Stimulated activated naive B cell treated with anti-CD40 and anti-IgM and Interleukin-4, amounts not matched to agents 10 μg/mL and 1 μg/mL and 100 μg/mL, for 72 hours (primary cell): ENCODE data around the gene MKLN1.
A peak's percentile ranks its signal among the peaks of the same experiment; 100 is the strongest.
"Not testable (repeated sequence)": the region's sequence is repeated elsewhere in the genome, so short reads cannot be mapped to it uniquely, and the experiment has no call there.

Experiments used
- ATAC-seq, 2 donors: fragments of 150-1000 bp; cut with Tn5 transposase; replicated peaks; 2 replicates each; pipeline ENCODE4 v1.10.0; 2021; ENCODE audit warnings: moderate library complexity in 1 of 2
- DNase-seq: peaks from one replicate; pipeline ENCODE4 v3.0.0; 2021
- H3K27ac Mint-ChIP-seq: one replicate; pipeline ENCODE4 v1.8.0; 2022; ENCODE audit warnings: mild to moderate bottlenecking, mixed read lengths
- H3K27me3 Mint-ChIP-seq, 2 donors: one replicate each; pipeline ENCODE4 v1.8.0; 2022; ENCODE audit warnings: mixed read lengths in 2 of 2
- H3K36me3 Mint-ChIP-seq, 2 donors: one replicate each; pipeline ENCODE4 v1.8.0; 2022; ENCODE audit warnings: mixed read lengths in 2 of 2, mild to moderate bottlenecking in 1 of 2
- H3K4me1 Mint-ChIP-seq, 2 donors: one replicate each; pipeline ENCODE4 v1.8.0; 2022; ENCODE audit warnings: mixed read lengths in 2 of 2, mild to moderate bottlenecking in 1 of 2
- H3K4me3 Mint-ChIP-seq, 2 donors: one replicate each; pipeline ENCODE4 v1.8.0; 2022; ENCODE audit warnings: mild to moderate bottlenecking in 2 of 2, mixed read lengths in 2 of 2, moderate library complexity in 1 of 2
- H3K9me3 Mint-ChIP-seq, 2 donors: one replicate each; pipeline ENCODE4 v1.8.0; 2022; ENCODE audit warnings: mixed read lengths in 2 of 2, mild to moderate bottlenecking in 1 of 2

The MKLN1 gene

DNA sequence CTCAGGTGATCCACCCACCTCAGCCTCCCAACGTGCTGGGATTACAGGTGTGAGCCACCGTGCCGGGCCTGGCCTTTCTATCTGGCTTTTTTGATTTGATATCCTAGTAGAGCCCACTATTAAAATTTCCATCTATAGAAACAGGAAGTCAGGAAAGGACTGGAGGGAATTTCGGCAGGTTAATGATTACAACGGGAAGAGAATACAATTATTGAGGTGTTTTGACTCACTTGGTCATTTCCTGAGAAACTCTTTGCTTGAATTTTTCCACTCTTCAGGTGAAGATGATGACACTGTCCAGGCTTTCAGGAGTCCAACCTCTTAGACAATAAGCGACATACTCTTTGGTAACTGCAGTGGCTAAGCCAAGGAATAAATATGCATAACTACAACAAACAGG, 1.1 kb upstream of the MKLN1 start:
- H3K27ac Mint-ChIP-seq, result no peak overlapping the region
- DNase-seq, result no peak
- no peak for ATAC-seq
- H3K36me3 Mint-ChIP-seq, result peaks cover 19 to 28% of the 10 kb centered on the region in 2 donors
- H3K9me3 Mint-ChIP-seq, result no peaks in the 10 kb centered on the region
- peak overlapping the region; percentile 88 to 94 for H3K4me3 Mint-ChIP-seq
- peaks cover 38 to 56% of the 10 kb centered on the region in 2 donors for H3K4me1 Mint-ChIP-seq
- no peaks in the 10 kb centered on the region for H3K27me3 Mint-ChIP-seq

- Mint-ChIP-seq H3K9me3 (no peaks in the 10 kb centered on the region), H3K27ac (peak overlapping the region; percentile 95), H3K27me3 (no peaks in the 10 kb centered on the region), H3K4me3 (peak overlapping the region; percentile 88 to 94), H3K4me1 (peaks cover 38 to 58% of the 10 kb centered on the region in 2 donors), H3K36me3 (peaks cover 16 to 22% of the 10 kb centered on the region in 2 donors)
- ATAC-seq (peak; percentile 17 to 22), DNase-seq (no peak)
Measured at GRCh38 chr7:131327049-131327625, 539 bp upstream of the MKLN1 start.

- Mint-ChIP-seq H3K9me3 (no peaks in the 10 kb centered on the region), H3K27ac (peak overlapping the region; percentile 95), H3K4me3 (peak overlapping the region; percentile 88 to 94), H3K36me3 (peaks cover 13 to 22% of the 10 kb centered on the region in 2 donors), H3K4me1 (peaks cover 35 to 50% of the 10 kb centered on the region in 2 donors), H3K27me3 (no peaks in the 10 kb centered on the region)
- ATAC-seq (no peak), DNase-seq (no peak)
Measured at GRCh38 chr7:131328377-131329175, 900 bp downstream of the MKLN1 start.

DNA sequence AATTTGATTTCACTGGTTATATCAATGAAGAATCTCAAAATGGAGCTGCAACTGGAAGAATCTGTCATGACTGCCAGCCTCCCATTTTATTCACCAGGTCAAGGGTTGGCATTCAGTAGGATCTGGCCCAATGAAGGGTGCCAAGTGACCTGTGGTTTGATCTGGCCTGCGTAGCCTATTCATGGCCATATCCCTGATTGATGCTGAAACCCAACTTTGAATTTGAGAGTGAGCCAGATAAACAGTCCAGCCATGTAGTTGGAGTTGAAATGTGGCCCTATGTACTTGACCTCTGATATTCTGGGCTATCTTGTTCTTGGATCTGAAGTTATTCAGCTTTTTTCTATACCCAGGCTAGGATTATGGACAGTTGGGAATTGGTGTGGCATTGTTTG, 1.5 kb downstream of the MKLN1 start:
- peak overlapping the region; percentile 67 for H3K27ac Mint-ChIP-seq
- H3K27me3 Mint-ChIP-seq, result no peaks in the 10 kb centered on the region
- H3K36me3 Mint-ChIP-seq, result peaks cover 15 to 28% of the 10 kb centered on the region in 2 donors
- no peaks in the 10 kb centered on the region for H3K9me3 Mint-ChIP-seq
- ATAC-seq (no peak), DNase-seq (no peak)
- peaks cover 33 to 45% of the 10 kb centered on the region in 2 donors for H3K4me1 Mint-ChIP-seq
- peak overlapping the region; percentile 63 to 88 for H3K4me3 Mint-ChIP-seq

DNA sequence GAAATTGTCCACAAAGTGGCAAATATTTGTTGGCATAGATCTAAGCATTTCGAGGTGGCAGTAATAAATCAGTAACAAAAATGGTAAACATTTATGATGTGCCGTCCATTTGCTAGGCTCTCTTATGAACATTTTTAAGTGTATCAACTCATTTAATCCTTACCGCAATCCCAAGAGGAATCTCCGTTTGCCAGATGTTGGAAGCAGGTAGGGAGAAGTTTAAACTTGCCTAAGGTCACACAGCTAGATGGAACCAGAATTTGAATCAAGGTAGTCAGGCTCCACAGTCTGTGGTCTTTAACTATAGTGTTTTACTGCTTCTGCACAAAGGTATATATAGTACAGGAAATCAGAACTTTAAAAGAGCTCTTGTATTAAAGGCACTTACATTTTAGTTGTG, 2.6 kb downstream of the MKLN1 start:
- DNase-seq (no peak), ATAC-seq (no peak)
- Mint-ChIP-seq H3K9me3 (peaks cover 0 to 1% of the 10 kb centered on the region in 2 donors), H3K27me3 (no peaks in the 10 kb centered on the region), H3K4me3 (peak overlapping the region in 1 of 2 donors; percentile 30), H3K4me1 (peaks cover 30 to 34% of the 10 kb centered on the region in 2 donors), H3K27ac (no peak overlapping the region), H3K36me3 (peaks cover 15 to 30% of the 10 kb centered on the region in 2 donors)

GRCh38 chr7:131331806-131332205, 4.1 kb downstream of the MKLN1 start:
- peaks cover 23 to 42% of the 10 kb centered on the region in 2 donors for H3K36me3 Mint-ChIP-seq
- no peak for DNase-seq
- H3K4me3 Mint-ChIP-seq, result no peak overlapping the region
- no peak for ATAC-seq
- H3K27me3 Mint-ChIP-seq, result no peaks in the 10 kb centered on the region
- H3K4me1 Mint-ChIP-seq, result peaks cover 19 to 27% of the 10 kb centered on the region in 2 donors
- no peak overlapping the region for H3K27ac Mint-ChIP-seq
- H3K9me3 Mint-ChIP-seq, result peaks cover 11 to 12% of the 10 kb centered on the region in 2 donors

- H3K36me3 Mint-ChIP-seq, result peaks cover 28 to 48% of the 10 kb centered on the region in 2 donors
- not testable (repeated sequence) for H3K27me3 Mint-ChIP-seq, H3K27ac Mint-ChIP-seq, ATAC-seq, DNase-seq, H3K4me3 Mint-ChIP-seq
- H3K4me1 Mint-ChIP-seq, result peaks cover 19 to 27% of the 10 kb centered on the region in 2 donors
- H3K9me3 Mint-ChIP-seq, result peaks cover 12 to 13% of the 10 kb centered on the region in 2 donors
Measured at GRCh38 chr7:131332729-131333128, 5.1 kb downstream of the MKLN1 start.

- DNase-seq (no peak), ATAC-seq (no peak)
- H3K9me3 Mint-ChIP-seq, result peaks cover 12 to 18% of the 10 kb centered on the region in 2 donors
- H3K36me3 Mint-ChIP-seq, result peaks cover 30 to 59% of the 10 kb centered on the region in 2 donors
- H3K27ac Mint-ChIP-seq, result no peak overlapping the region
- H3K27me3 Mint-ChIP-seq, result no peaks in the 10 kb centered on the region
- no peak overlapping the region for H3K4me3 Mint-ChIP-seq
- peaks cover 8 to 17% of the 10 kb centered on the region in 2 donors for H3K4me1 Mint-ChIP-seq
Measured at GRCh38 chr7:131335639-131336381, 8.1 kb downstream of the MKLN1 start.

DNA sequence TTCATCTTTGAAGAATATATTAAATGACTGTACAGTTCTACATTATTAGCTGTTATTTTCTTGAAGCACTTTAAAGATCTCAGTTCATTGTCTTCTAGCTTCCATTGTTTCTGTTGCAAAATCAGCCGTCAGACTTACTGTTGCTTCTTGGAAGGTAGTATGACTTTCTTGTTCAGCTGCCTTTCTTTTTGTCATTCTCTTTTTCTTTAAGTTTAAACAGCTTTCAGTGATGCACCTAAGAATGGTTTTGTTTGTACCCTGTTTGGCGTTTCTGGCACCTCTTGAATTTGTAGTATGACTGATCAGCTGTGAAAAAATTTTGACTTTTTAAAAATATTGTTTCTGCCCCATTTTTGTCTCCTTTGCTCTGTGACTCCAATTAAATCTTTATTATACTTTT, 9.3 kb downstream of the MKLN1 start:
- H3K27me3 Mint-ChIP-seq, result no peaks in the 10 kb centered on the region
- H3K9me3 Mint-ChIP-seq, result peaks cover 12 to 18% of the 10 kb centered on the region in 2 donors
- H3K36me3 Mint-ChIP-seq, result peaks cover 29 to 59% of the 10 kb centered on the region in 2 donors
- no peak overlapping the region for H3K4me3 Mint-ChIP-seq
- ATAC-seq, result no peak
- no peak overlapping the region for H3K27ac Mint-ChIP-seq
- no peak for DNase-seq
- peaks cover 7 to 16% of the 10 kb centered on the region in 2 donors for H3K4me1 Mint-ChIP-seq

GRCh38 chr7:131338173-131338572, 10.5 kb downstream of the MKLN1 start:
- ATAC-seq, result no peak
- Mint-ChIP-seq H3K4me1 (peaks cover 10 to 22% of the 10 kb centered on the region in 2 donors), H3K27ac (no peak overlapping the region), H3K27me3 (no peaks in the 10 kb centered on the region), H3K36me3 (peaks cover 26 to 53% of the 10 kb centered on the region in 2 donors), H3K9me3 (peaks cover 12 to 18% of the 10 kb centered on the region in 2 donors), H3K4me3 (no peak overlapping the region)
- no peak for DNase-seq

GRCh38 chr7:131338691-131339390, 11.2 kb downstream of the MKLN1 start:
- Mint-ChIP-seq H3K9me3 (peaks cover 12 to 18% of the 10 kb centered on the region in 2 donors), H3K27ac (no peak overlapping the region), H3K4me1 (peaks cover 10 to 23% of the 10 kb centered on the region in 2 donors), H3K36me3 (peaks cover 23 to 47% of the 10 kb centered on the region in 2 donors), H3K27me3 (no peaks in the 10 kb centered on the region), H3K4me3 (no peak overlapping the region)
- no peak for DNase-seq
- ATAC-seq, result no peak

DNA sequence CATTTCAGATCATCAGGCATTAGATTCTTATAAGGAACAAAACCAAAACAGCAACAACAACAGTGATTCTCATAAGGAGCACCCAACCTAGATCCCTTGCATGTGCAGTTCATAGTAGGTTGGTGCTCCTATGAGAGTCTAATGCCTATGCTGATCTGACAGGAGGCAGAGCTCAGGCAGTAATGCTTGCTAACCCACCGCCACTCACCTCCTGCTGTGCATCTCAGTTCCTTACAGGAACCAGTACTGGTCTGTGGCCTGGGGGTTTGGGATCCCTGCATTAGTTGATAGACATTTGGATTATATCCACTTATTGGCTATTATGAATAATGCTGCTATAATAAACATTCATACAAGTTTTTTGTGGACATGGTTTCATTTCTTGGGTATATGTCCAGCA, 14.0 kb downstream of the MKLN1 start:
- ATAC-seq (no peak), DNase-seq (no peak)
- Mint-ChIP-seq H3K4me3 (no peak overlapping the region), H3K36me3 (peaks cover 17 to 30% of the 10 kb centered on the region in 2 donors), H3K27me3 (no peaks in the 10 kb centered on the region), H3K4me1 (peaks cover 8 to 26% of the 10 kb centered on the region in 2 donors), H3K27ac (no peak overlapping the region), H3K9me3 (peaks cover under 1 to 7% of the 10 kb centered on the region in 2 donors)

DNA sequence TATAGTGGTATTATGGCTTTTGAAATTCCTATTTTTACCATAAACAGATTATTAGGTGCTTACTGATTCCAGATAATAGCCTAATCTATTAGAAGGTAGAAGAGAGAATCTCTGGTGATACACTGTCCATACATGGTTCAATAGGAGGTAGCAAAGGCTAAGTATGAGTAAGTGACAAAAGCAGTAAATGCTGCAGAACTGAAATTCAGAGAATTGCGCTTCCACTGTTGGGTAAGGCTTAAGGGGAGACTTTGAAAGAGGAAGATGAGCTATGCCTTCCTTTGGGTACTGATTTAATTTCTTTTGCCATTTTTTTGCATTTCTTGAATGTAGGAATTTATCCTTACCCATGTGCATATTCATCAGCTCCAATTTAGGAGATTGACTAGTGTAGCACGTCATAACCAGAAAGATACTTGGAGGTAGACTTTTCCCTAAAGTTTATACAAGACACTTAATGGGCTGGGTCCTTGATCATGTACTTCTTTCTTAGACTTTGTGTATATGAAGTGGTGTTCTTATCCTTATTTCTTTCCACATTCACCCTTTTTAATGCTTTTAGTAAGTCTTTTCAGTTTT, 15.3 kb downstream of the MKLN1 start:
- peaks cover 0 to 5% of the 10 kb centered on the region in 2 donors for H3K9me3 Mint-ChIP-seq
- H3K4me3 Mint-ChIP-seq, result no peak overlapping the region
- no peak for ATAC-seq
- peaks cover 14 to 38% of the 10 kb centered on the region in 2 donors for H3K4me1 Mint-ChIP-seq
- H3K36me3 Mint-ChIP-seq, result peaks cover 11 to 23% of the 10 kb centered on the region in 2 donors
- H3K27ac Mint-ChIP-seq, result no peak overlapping the region
- DNase-seq, result no peak
- no peaks in the 10 kb centered on the region for H3K27me3 Mint-ChIP-seq
